ENCODE results near the gene ADNP. TPM values are rescaled to one million over a fixed set of nuclear protein-coding genes. Genes with fewer than 3 reads are reported as not detected.

ADNP gene
- total and polyA plus RNA-seq, 2 of the 13 experiments (the other 11 are each of a cell fraction or from before 2014, with no cell fraction given), result 21.0 to 21.5 TPM

GRCh38 chr20:50957798-50958614 lies 26.8 kb upstream of the ADNP start, which contains the start of gene DPM1 (continued):
- TF ChIP-seq ZNF646 (CRISPR knock-in tag; IDR thresholded peaks at IDR 0.05) (no peak), SP5 (CRISPR knock-in tag; IDR thresholded peaks at IDR 0.05; ENCODE audit: borderline replicate concordance, low read depth) (no peak), ZNF598 (CRISPR knock-in tag; IDR thresholded peaks at IDR 0.05; ENCODE audit: borderline replicate concordance) (peak; percentile 28; the same call in 1 of the 2 replicates), FOXA1 (IDR thresholded peaks at IDR 0.05) (no peak), FOXA1 (CRISPR knock-in tag; IDR thresholded peaks at IDR 0.05) (0 out of 2 replicates have a peak, but pooled peaks have one; percentile 14), KIAA2018 (CRISPR knock-in tag; IDR thresholded peaks at IDR 0.05; ENCODE audit: borderline replicate concordance) (peak; percentile 36; the same call in 1 of the 2 replicates), SYNCRIP (IDR thresholded peaks at IDR 0.05; ENCODE audit: insufficient read depth, low read depth, low read length) (no peak), PRMT3 (CRISPR knock-in tag; IDR thresholded peaks at IDR 0.05; ENCODE audit: borderline replicate concordance, low read depth) (no peak), SNAPC5 (CRISPR knock-in tag; IDR thresholded peaks at IDR 0.05; ENCODE audit: borderline replicate concordance) (no peak), KLF6 (CRISPR knock-in tag; IDR thresholded peaks at IDR 0.05) (peak; percentile 24; the same call in 1 of the 2 replicates), ZNF768 (CRISPR knock-in tag; IDR thresholded peaks at IDR 0.05) (peak; percentile 78; the same call in 1 of the 2 replicates), ZFP36L1 (CRISPR knock-in tag; IDR thresholded peaks at IDR 0.05) (no peak; the same call in 1 of the 2 replicates)

Data from HepG2 (cell line).